IMR-90 (cell line): ENCODE data around the gene MEGF6. TPM values are rescaled to one million over a fixed set of nuclear protein-coding genes. Genes with fewer than 3 reads are reported as not detected.
A peak's percentile ranks its signal among the peaks of the same experiment; 100 is the strongest.

Source experiments
- ATAC-seq: fragments of 200-7000 bp; cut with Tn5 transposase; 2 replicates; pipeline ENCODE4 v1.9.1; 2020; ENCODE audit warnings: low read depth, mild to moderate bottlenecking, moderate library complexity
- BruUV-seq: library from RNA; stranded (reverse); fragments of 400-500 nt; replicated peaks from 2 replicates; lab custom pipeline; 2021; lab: Mats Ljungman, UMichigan
- CTCF ChIA-PET: fragments of 300-600 bp; formaldehyde crosslinking; extraction: SDS; loops from one replicate; lab custom pipeline; 2021; ENCODE audit warnings: antibody characterized with exemption; lab: Yijun Ruan, JAX
- POLR2A ChIA-PET: fragments of 300-600 bp; sonication (Branson Sonifier 250); formaldehyde crosslinking; loops from one replicate; lab custom pipeline; 2022; ENCODE audit warnings: antibody characterized with exemption; ENCODE audit not compliant: unreplicated experiment; lab: Charles Lee
- DNase-seq: peaks from one replicate; pipeline ENCODE4 v3.0.0; 2013
- H2AFZ ChIP-seq: replicated peaks from 2 replicates; pipeline ENCODE3; 2013; ENCODE audit warnings: low read length, mild to moderate bottlenecking; ENCODE audit not compliant: poor library complexity
- H2AK5ac ChIP-seq: 2 replicates; pipeline ENCODE4 v1.6.1; 2013; ENCODE audit warnings: low read depth, low read length, inconsistent platforms
- H2AK9ac ChIP-seq: replicated peaks from 2 replicates; pipeline ENCODE3; 2013; ENCODE audit warnings: mild to moderate bottlenecking, low read depth, low read length, moderate library complexity; ENCODE audit not compliant: poor library complexity
- H2BK120ac ChIP-seq: 2 replicates; pipeline ENCODE4 v1.6.1; 2013; ENCODE audit warnings: low read depth, low read length, inconsistent platforms
- H2BK15ac ChIP-seq: 3 replicates; pipeline ENCODE4 v1.6.1; 2013; ENCODE audit warnings: low read depth, low read length, inconsistent platforms
- H2BK20ac ChIP-seq: 2 replicates; pipeline ENCODE4 v1.6.1; 2013; ENCODE audit warnings: low read depth, mild to moderate bottlenecking, inconsistent platforms, low read length, moderate library complexity
- H2BK5ac ChIP-seq: 2 replicates; pipeline ENCODE4 v1.6.1; 2013; ENCODE audit warnings: mild to moderate bottlenecking, low read depth, low read length, inconsistent platforms; ENCODE audit not compliant: poor library complexity, severe bottlenecking
- H3K14ac ChIP-seq: replicated peaks from 2 replicates; pipeline ENCODE4 v1.6.1; 2013; ENCODE audit warnings: low read depth, low read length, inconsistent platforms
- H3K18ac ChIP-seq: 2 replicates; pipeline ENCODE4 v1.6.1; 2013; ENCODE audit warnings: low read depth, low read length, control low read depth
- H3K23ac ChIP-seq: 2 replicates; pipeline ENCODE4 v1.6.1; 2013; ENCODE audit warnings: low read depth, low read length, inconsistent platforms
- H3K27ac ChIP-seq: 2 replicates; pipeline ENCODE4 v1.5.1; 2013; ENCODE audit warnings: mild to moderate bottlenecking, control low read depth, low read length; ENCODE audit not compliant: insufficient read depth
- H3K27me3 ChIP-seq: 2 replicates; pipeline ENCODE4 v1.6.1; 2013; ENCODE audit warnings: low read length; ENCODE audit not compliant: control insufficient read depth, insufficient read depth
- H3K36me3 ChIP-seq: 2 replicates; pipeline ENCODE4 v1.6.1; 2013; ENCODE audit warnings: low read length, mixed read lengths; ENCODE audit not compliant: control insufficient read depth, insufficient read depth
- H3K4ac ChIP-seq: 2 replicates; pipeline ENCODE4 v1.6.1; 2013; ENCODE audit warnings: low read depth, low read length, inconsistent platforms
- H3K4me1 ChIP-seq: 2 replicates; pipeline ENCODE4 v1.6.1; 2013; ENCODE audit warnings: low read length, mixed read lengths; ENCODE audit not compliant: control insufficient read depth, insufficient read depth
- H3K4me2 ChIP-seq: 2 replicates; pipeline ENCODE4 v1.6.1; 2013; ENCODE audit warnings: low read depth, mild to moderate bottlenecking, control low read depth, low read length, moderate library complexity
- H3K4me3 ChIP-seq: 2 replicates; pipeline ENCODE4 v1.5.1; 2013; ENCODE audit warnings: low read depth, mild to moderate bottlenecking, control low read depth, low read length, moderate library complexity; ENCODE audit not compliant: insufficient read depth
- H3K56ac ChIP-seq: 2 replicates; pipeline ENCODE4 v1.6.1; 2013; ENCODE audit warnings: low read length, inconsistent platforms; ENCODE audit not compliant: insufficient read depth; ENCODE audit errors: extremely low read depth
- H3K79me1 ChIP-seq, 2 experiments: 2 replicates each; pipeline ENCODE4 v1.6.1; 2013; ENCODE audit warnings: low read length in 2 of 2, inconsistent platforms in 1 of 2, low read depth in 1 of 2
- H3K9ac ChIP-seq: 2 replicates; pipeline ENCODE4 v1.6.1; 2013; ENCODE audit warnings: low read depth, low read length, control low read depth
- H3K9me1 ChIP-seq: 2 replicates; pipeline ENCODE4 v1.6.1; 2013; ENCODE audit warnings: low read length, inconsistent platforms; ENCODE audit not compliant: insufficient read depth
- H3K9me3 ChIP-seq: 2 replicates; pipeline ENCODE4 v1.6.1; 2013; ENCODE audit warnings: low read length; ENCODE audit not compliant: control insufficient read depth, insufficient read depth
- H4K20me1 ChIP-seq: 2 replicates; pipeline ENCODE4 v1.6.1; 2013; ENCODE audit warnings: low read length, inconsistent platforms; ENCODE audit not compliant: insufficient read depth
- H4K5ac ChIP-seq: 2 replicates; pipeline ENCODE4 v1.6.1; 2013; ENCODE audit warnings: mild to moderate bottlenecking, low read depth, low read length, control low read depth
- H4K8ac ChIP-seq, 2 experiments: 2 replicates each; pipeline ENCODE4 v1.6.1; 2013; ENCODE audit warnings: low read depth in 2 of 2, low read length in 2 of 2, control low read depth in 1 of 2, inconsistent platforms in 1 of 2
- H4K91ac ChIP-seq: 2 replicates; pipeline ENCODE4 v1.6.1; 2013; ENCODE audit warnings: low read depth, low read length, inconsistent platforms; ENCODE audit not compliant: insufficient read depth
- FOS ChIP-seq: fragments of 150-350 bp; IDR thresholded peaks from 2 replicates; pipeline ENCODE4 v1.6.1; 2016; ENCODE audit warnings: low read depth, low read length
- POLR2A ChIP-seq: IDR thresholded peaks from 2 replicates; pipeline ENCODE4 v1.6.1; 2012; ENCODE audit warnings: mild to moderate bottlenecking, low read depth, low read length
- RAD21 ChIP-seq: IDR thresholded peaks from 2 replicates; pipeline ENCODE4 v1.6.1; 2012; ENCODE audit warnings: low read length, improper control_type of control experiment
- RFX5 ChIP-seq: IDR thresholded peaks from 2 replicates; pipeline ENCODE4 v1.8.0; 2012; ENCODE audit warnings: low read depth, mild to moderate bottlenecking, low read length, moderate library complexity
- SMC3 ChIP-seq: fragments of 150-350 bp; IDR thresholded peaks from 2 replicates; pipeline ENCODE4 v1.6.1; 2016; ENCODE audit warnings: low read depth, mild to moderate bottlenecking, antibody characterized with exemption, low read length, moderate library complexity
- WGBS, 2 experiments: methylation state at CpG; one replicate each; pipeline versions ENCODE4 v1.1.5 to v1.1.7; 2013; ENCODE audit warnings: missing lambda C conversion rate in 2 of 2; ENCODE audit not compliant: insufficient read length in 1 of 2; ENCODE audit errors: extremely low coverage in 2 of 2; 5-methylcytosine and 5-hydroxymethylcytosine counted together
- dilution Hi-C: fragments of 300-500 bp; cut with HindIII; formaldehyde crosslinking; loops from one replicate; pipeline ENCODE4 v1.14.3; 2018; ENCODE audit warnings: low sequenced_read_pairs; ENCODE audit not compliant: unreplicated experiment
- in situ Hi-C: fragments of 300-500 bp; cut with MboI; formaldehyde crosslinking; loops from 3 replicates; pipeline ENCODE4 v1.14.3; 2019; ENCODE audit warnings: low sequenced_read_pairs, inconsistent platforms, mixed read lengths
- intact Hi-C: fragments of 100-400 bp; cut with micrococcal nuclease; formaldehyde crosslinking; loops from 2 replicates; pipeline ENCODE4 v1.10.0; 2022
- polyA plus RNA-seq, 3 experiments: library from polyadenylated mRNA; depleted of rRNA; stranded (reverse); fragments of >200 nt; gene quantifications; 2 replicates each; pipeline ENCODE4 v1.2.3, GENCODE V29; 2012; ENCODE audit warnings: low replicate concordance in 1 of 3
- total RNA-seq: library from RNA; depleted of rRNA; stranded (reverse); fragments of >200 nt; gene quantifications from 2 replicates; pipeline ENCODE4 v1.2.3, GENCODE V29; 2012

Gene MEGF6
- total and polyA plus RNA-seq, 2 of the 4 experiments (the other 2 are of a cell fraction) = 0.72 to 4.1 TPM

DNA sequence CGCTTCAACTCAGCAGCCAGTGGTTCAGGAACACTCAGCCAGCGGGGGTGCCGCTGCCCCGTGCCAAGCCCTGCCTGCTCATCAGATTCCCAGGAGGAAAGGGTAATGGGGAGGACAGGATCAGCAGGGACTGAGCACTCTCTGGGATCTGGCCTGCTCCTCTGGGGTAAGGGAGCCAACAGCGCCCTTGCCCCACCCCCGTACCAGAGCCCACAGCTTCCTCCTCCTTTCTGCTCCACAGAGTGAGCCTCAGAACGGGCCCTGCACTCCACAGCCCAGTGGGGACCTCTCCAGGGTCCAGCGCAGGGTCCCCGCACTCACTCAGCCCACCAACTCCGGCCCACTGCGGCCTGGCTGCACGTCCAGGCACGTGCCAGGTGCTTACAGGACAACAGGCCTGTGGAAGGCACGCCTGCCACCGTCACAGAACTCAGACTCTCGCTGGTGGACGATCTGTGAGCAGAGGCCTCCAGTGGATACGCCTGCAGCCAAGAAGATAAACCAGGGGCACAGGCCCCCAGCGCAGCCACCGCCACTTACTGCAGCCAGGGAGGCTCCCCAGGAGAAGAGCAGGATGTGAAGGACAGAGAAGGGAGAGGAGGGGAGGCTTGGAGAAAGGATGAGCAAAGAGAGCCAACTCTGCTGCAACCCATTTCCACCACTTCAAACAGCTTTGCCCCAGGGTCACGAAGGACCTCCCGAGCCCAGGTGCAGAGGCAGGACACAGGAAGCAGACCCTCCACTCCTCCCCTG, 2.1 kb downstream of the MEGF6 start:
- H4K20me1 ChIP-seq = no peaks in the 10 kb centered on the region
- H3K23ac ChIP-seq = no peak overlapping the region
- H3K4ac ChIP-seq = no peak overlapping the region
- ChIA-PET POLR2A (no interaction called here), CTCF (no interaction called here)
- no peak overlapping the region for H2AK9ac ChIP-seq
- no peak overlapping the region for H2BK5ac ChIP-seq
- no peak overlapping the region for H3K9ac ChIP-seq
- H2AFZ ChIP-seq = peak overlapping the region; percentile 58
- DNase-seq (no peak), ATAC-seq (no peak)
- H3K27me3 ChIP-seq = peaks cover 29% of the 10 kb centered on the region; the same call in 1 of the 2 replicates
- no peaks in the 10 kb centered on the region for H3K9me3 ChIP-seq
- no peaks in the 10 kb centered on the region for H3K36me3 ChIP-seq
- no peak overlapping the region for H2BK15ac ChIP-seq
- no peak overlapping the region for H3K4me2 ChIP-seq
- no peak overlapping the region for H3K14ac ChIP-seq
- dilution Hi-C loops = no loop called here
- no peak overlapping the region for H2BK120ac ChIP-seq
- H4K5ac ChIP-seq = no peak overlapping the region
- H3K27ac ChIP-seq = no peak overlapping the region
- no peak overlapping the region for H3K56ac ChIP-seq
- H2BK20ac ChIP-seq = no peak overlapping the region
- no peaks in the 10 kb centered on the region for H3K79me1 ChIP-seq
- H4K8ac ChIP-seq = no peak overlapping the region
- H3K4me3 ChIP-seq = no peak overlapping the region
- no peak overlapping the region for H4K91ac ChIP-seq
- intact Hi-C loops = no loop called here
- no peaks in the 10 kb centered on the region; the same call in 1 of the 2 replicates for H3K9me1 ChIP-seq
- H2AK5ac ChIP-seq = no peak overlapping the region
- no peak overlapping the region for H3K18ac ChIP-seq
- peaks cover 17% of the 10 kb centered on the region for H3K4me1 ChIP-seq
- WGBS, 2 experiments = 68% methylated on average over 8 of the region's 22 CpGs; no CpG with 5 or more reads in 1 of the 2 experiments
- BruUV-seq = no TSS peak
- in situ Hi-C loops = no loop called here
- TF ChIP-seq POLR2A (no peak), RAD21 (no peak), FOS (no peak), SMC3 (no peak), RFX5 (no peak)
